ENCODE results near the gene BCAS3. TPM values are rescaled to one million over a fixed set of nuclear protein-coding genes. Genes with fewer than 3 reads are reported as not detected.

Gene BCAS3
- total RNA-seq, 1 experiment from 2014 or later: 26.3 TPM

- intact Hi-C loops (cut with micrococcal nuclease): loop anchor here (5.0 kb wide), 1 partner anchor 652 kb away; the partner anchor contains the start of gene MED13
- H4K20me1 ChIP-seq (ENCODE audit: insufficient read depth): no peaks in the 10 kb centered on the region
- H2AFZ ChIP-seq (ENCODE audit: low read depth, low read length, poor library complexity, severe bottlenecking): no peak overlapping the region
- DNase-seq (ENCODE audit: low read depth, low spot score): no peak
- peak overlapping the region; percentile 71 for H3K27ac ChIP-seq (ENCODE audit: low read depth, low read length)
- ChIA-PET RAD21 (ENCODE audit: low non-redundant PET in 1 of 2, low total read pairs in 2 of 2, uncharacterized antibody in 2 of 2, unreplicated experiment in 2 of 2) (no interaction called here), CTCF (interaction anchor here (3.4 to 5.0 kb wide), 2 partner anchors 168 to 695 kb away, joined by 28 to 34 read pairs; no protein-coding TSS in a partner anchor), POLR2A (no interaction called here)
- no peak for ATAC-seq
- H3K9me2 ChIP-seq (ENCODE audit: insufficient read depth): no peaks in the 10 kb centered on the region
- H3K9me3 ChIP-seq (ENCODE audit: control insufficient read depth in 1 of 2, insufficient read depth in 1 of 2, low read depth in 1 of 2, low read length in 2 of 2): no peaks in the 10 kb centered on the region
- H3K27me3 ChIP-seq (ENCODE audit: insufficient read depth, low read length): no peaks in the 10 kb centered on the region
- H3K79me2 ChIP-seq (ENCODE audit: insufficient read depth, low read length): no peaks in the 10 kb centered on the region
- H3K4me1 ChIP-seq (ENCODE audit: control insufficient read depth in 1 of 2, insufficient read depth in 2 of 2, low read length in 2 of 2): peaks cover 52 to 61% of the 10 kb centered on the region in 2 experiments
- no peak overlapping the region for H3K4me2 ChIP-seq (ENCODE audit: low read length)
- H3K36me3 ChIP-seq (ENCODE audit: control insufficient read depth in 1 of 2, insufficient read depth in 2 of 2, low read length in 2 of 2): no peaks in the 10 kb centered on the region
- no TSS peak for BruUV-seq (replicated peaks)
- H3K4me3 ChIP-seq (replicated peaks in 1 of 2; ENCODE audit: low read depth in 1 of 2, low read length in 2 of 2): no peak overlapping the region
- TF ChIP-seq, protein P1, sequence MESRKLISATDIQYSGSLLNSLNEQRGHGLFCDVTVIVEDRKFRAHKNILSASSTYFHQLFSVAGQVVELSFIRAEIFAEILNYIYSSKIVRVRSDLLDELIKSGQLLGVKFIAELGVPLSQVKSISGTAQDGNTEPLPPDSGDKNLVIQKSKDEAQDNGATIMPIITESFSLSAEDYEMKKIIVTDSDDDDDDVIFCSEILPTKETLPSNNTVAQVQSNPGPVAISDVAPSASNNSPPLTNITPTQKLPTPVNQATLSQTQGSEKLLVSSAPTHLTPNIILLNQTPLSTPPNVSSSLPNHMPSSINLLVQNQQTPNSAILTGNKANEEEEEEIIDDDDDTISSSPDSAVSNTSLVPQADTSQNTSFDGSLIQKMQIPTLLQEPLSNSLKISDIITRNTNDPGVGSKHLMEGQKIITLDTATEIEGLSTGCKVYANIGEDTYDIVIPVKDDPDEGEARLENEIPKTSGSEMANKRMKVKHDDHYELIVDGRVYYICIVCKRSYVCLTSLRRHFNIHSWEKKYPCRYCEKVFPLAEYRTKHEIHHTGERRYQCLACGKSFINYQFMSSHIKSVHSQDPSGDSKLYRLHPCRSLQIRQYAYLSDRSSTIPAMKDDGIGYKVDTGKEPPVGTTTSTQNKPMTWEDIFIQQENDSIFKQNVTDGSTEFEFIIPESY (IDR thresholded peaks at IDR 0.05; ENCODE audit: extremely low read depth, insufficient replicate concordance, low read length): no peak
- TF ChIP-seq RAD21 (IDR thresholded peaks at IDR 0.05; ENCODE audit: low read depth) (no peak), EGR1 (IDR thresholded peaks at IDR 0.05; ENCODE audit: low read depth) (no peak), SP1 (IDR thresholded peaks at IDR 0.05; ENCODE audit: low read depth) (no peak), EZH2phosphoT487 (IDR thresholded peaks at IDR 0.05; ENCODE audit: borderline replicate concordance) (no peak), JUND (IDR thresholded peaks at IDR 0.05) (no peak), TCF7L2 (IDR thresholded peaks at IDR 0.05; ENCODE audit: borderline replicate concordance, extremely low read depth, insufficient read depth, insufficient read length) (no peak), CEBPB (IDR thresholded peaks at IDR 0.05; ENCODE audit: low read depth) (no peak), FOSL1 (IDR thresholded peaks at IDR 0.05; ENCODE audit: low read depth) (no peak), YY1 (IDR thresholded peaks at IDR 0.05; ENCODE audit: extremely low read depth, insufficient replicate concordance, low read depth, low read length) (no peak), EZH2 (IDR thresholded peaks at IDR 0.05) (no peak)
- no peak overlapping the region for H3K9ac ChIP-seq (ENCODE audit: low read length)
These were observed 737.2 kb downstream of the BCAS3 start for GRCh38 chr17:61414936-61415251.

All from HCT116 (cell line).